Pons (tissue), 1 donor: ENCODE measurements around the gene COX4I1.
"Not testable (repeated sequence)": the region's sequence is repeated elsewhere in the genome, so short reads cannot be mapped to it uniquely, and the experiment has no call there.

Experiments used
- DNase-seq: peaks from one replicate; pipeline ENCODE4 v3.0.0-alpha.2; 2016; ENCODE audit warnings: low spot score

COX4I1 gene

DNA sequence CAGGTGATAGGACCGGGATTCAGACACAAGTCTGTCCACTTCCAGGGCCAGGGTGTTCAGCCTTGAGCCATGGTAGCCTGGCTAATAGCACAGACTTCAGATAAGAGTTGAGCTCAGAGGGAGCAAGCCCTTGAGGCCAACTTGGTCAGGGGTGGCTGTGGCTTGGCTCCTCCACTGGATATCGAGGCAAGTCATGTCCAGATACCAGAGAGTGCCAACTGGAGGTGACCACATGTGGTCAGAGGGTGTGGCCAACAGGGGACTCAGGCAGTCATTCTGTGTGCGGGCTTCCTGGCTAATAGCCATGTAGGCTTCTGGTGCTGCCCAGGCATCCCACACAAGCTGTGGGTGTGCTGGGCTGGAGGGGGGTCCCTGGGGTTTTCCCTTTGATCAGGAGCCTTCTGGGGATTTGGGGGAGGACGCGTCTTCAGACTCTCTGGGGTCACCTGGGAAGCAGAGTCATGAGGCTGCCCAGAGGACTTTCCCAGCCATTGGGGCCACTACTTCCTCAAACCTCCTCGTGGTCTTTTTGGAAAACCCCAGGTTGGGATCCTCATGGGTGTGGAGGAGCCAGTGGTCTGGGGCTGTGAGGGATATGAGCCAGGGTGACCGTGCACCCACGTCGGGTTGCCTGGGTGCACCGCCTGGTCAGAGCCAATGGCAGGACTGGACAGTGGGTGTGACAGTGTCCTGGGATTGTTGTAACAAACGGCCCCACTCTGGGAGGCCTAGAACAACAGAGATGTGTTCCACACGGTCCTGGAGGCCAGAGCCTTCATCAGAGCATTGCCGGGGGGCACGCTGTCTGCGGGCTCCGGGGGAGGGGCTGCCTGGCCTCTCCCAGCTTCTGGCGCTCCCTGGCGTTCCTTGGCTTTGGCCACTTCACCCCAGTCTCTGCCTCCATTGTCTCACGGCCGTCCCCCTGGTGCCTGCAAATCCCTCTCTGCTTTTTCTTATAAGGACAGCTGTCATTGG is 25.0 kb downstream of the COX4I1 start:
- no peak for DNase-seq

DNA sequence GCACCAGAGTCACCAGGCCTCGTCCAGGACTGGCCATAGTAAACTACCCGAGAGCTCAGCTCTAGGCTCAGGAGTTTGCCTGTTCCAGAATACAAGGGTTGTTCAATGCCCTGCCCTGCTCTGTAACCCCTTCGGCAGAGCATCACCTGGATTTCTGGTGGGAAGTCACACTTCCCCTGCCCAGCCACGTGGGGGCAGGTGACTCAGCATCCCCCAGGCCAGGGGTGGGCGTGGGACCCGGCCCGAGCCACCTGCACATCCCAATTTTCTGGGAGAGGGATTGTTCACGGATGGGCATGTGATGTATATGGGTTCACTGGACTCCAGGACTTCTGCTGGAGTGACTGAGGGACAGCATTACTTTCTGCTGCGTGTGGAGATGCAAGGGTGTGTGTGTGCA is 25.8 kb downstream of the COX4I1 start:
- DNase-seq: no peak

DNA sequence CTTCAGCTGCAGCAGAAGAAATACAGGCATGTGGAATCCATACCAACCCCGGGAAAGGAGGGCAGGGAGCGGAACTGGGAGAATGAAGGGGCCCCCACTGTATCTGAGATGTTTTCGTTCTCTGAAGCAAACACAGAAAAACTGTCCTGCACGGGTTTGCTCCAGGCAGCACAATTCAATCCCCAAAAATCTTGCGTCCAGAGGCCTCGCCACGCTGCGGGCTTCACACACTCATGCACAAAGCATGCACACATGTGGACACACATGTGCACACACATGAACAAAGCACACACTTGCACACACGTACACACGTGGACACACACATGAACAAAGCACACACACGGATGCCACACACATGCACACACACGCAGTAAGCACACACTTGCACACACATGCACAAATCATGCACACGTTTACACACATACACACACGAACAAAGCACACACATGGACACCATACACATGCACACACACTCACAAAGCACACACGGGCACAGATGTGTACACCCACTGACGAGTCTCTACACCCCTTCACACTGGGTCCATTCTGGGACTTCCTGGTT is 27.3 kb downstream of the COX4I1 start:
- no peak for DNase-seq

- no peak for DNase-seq
These were observed 28.7 kb downstream of the COX4I1 start for GRCh38 chr16:85828166-85828565.

DNA sequence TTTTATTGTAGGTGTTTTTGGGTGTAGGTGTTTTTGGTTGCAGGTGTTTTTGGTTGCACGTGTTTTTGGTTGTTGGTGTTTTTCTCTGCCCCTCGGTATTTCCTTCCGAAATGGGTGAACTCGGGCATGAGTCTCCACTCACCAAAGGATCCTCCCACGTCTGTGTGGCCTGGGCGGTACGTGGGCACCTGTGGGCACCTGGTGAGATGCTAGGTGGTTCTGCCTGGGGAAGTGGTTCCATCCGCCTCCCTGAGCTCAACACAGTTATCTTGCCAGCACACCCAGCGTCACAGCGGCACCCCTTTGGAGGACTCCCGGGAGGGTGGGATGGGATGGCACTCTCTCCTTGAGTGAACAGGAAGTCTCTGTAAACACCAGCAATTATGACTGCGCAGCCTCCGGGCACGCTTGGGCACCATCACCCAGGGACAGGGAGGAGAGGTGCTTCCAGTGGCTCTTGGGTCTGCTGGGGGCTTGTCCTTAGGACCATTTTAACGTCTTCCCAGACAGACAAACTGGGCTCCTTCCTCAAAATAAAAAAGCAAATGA is 29.8 kb downstream of the COX4I1 start:
- DNase-seq: no peak

DNA sequence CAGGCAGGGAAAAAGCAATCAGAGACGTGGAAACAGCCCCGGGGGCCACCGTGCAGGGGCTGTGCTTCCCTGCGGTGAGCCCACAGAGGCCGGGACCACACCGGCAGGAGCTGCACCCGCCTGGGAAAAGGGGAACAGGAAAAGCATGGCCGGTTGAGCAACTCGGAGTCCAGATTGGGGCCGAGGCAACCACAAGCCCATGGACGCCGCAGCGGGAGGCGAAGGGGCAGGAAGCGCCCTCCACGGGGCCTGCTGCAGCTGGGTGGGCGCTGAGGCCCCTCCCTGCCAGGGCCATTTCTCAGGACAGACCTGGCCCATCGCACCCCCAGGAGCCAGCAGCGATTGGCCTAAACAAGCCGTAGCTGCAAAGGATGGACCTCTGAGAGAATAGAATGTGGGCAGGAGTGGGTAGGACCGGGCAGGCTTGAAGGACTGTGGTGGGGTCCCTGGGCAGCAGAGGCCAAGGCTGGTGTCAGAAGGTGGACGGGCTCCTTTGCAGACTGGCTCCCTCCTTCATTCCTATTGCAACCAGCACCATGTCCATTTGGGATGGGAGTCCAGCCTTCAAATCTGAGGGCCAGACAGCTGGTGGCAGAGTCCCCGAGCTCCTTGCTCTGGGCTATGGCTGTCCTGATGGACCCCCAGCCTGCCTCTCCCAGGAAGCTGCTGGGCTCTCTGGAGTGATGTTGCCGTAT is 30.4 kb downstream of the COX4I1 start:
- DNase-seq: peak; percentile 65

- DNase-seq: no peak
These were observed 31.3 kb downstream of the COX4I1 start for GRCh38 chr16:85830821-85831220.

DNA sequence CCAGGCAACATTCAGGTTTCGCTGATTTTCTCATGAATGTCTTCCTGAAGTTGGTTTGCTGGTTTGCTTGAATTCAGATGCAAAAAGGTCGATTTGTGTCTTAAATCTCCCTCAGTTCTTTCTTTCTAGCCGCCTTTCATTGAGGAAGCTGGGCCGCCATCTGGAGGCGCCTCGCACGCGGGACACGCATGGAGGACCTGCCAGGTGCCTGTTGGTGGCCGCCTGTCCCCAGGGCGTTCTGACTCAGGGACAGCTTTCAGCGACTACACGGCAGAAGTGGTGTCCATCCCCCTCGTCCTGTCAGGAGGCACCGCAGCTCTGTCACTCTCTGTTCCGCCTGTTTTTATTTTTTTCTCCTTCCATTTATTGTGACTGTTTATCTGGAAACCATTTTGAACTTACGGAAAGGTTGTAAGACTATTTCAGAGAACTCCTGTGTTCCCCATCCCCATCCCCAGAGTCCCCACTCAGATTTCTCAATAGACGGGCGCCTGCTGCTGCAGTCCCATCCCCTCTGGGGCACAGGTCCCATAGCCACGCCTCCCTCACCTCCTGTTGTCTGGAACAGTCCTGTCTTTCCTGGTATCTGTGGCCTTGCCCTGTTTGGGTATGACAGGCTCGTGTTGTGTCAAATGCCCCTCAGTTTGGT is 33.2 kb downstream of the COX4I1 start:
- peak; percentile 14 for DNase-seq

GRCh38 chr16:85833219-85833920 is 33.9 kb downstream of the COX4I1 start:
- DNase-seq: peak; percentile 58

DNA sequence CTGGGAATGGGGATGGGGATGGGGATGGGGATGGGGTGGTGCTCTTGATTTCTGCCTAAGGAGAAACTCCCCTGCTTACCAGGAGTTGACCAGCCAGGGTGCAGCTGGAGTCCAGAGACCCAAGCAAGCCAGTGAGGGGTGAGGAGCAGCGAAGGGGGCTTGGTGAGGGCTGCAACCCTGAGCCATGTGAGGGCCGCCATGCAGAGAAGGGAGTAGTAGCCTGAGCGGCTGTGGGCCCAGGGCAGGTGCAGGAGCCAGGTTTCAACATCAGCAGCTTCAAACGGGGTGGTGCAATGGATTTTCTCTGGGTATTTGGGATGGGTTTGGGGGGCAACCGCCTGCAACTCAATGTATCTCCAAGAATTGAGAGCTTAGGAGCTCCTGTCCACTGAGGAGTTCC is 35.2 kb downstream of the COX4I1 start:
- no peak for DNase-seq

GRCh38 chr16:85835227-85835751 is 35.8 kb downstream of the COX4I1 start:
- no peak for DNase-seq

DNA sequence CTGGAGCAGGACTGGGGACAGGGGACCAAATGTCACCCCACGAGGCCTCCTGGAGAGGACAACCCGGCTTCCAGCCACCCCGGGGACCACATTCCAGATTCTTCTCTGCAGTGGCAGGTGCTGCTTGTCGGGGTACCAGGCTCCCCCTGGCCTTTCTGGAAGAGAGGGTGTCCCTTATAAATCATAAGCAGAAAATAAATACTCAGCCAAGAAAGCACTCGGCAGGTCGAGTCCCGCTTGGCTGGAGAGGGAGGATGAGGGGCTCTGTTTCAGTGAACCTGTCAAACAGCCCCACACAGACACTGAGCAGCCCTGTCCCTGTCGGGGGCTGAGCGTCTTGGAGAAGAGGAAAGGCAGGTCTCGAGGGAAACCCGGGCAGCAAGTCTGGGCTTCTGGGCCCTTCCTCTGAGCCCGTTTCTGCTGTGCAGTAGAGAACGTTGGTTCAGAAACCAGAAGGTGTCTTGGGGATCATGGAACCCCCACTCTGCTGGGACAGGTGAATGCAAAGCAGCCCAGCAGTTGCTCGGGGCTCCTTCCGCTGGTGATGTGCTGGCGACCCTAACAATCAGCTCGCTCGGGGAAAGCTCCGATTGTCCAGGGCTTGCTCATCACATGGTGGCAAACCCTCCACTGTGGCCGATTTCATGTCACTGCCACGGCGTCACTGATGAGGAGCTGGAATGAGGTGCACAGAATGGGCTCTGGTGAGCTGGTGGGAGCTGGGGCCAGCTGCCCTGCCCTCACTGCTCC is 36.6 kb downstream of the COX4I1 start:
- no peak for DNase-seq

DNA sequence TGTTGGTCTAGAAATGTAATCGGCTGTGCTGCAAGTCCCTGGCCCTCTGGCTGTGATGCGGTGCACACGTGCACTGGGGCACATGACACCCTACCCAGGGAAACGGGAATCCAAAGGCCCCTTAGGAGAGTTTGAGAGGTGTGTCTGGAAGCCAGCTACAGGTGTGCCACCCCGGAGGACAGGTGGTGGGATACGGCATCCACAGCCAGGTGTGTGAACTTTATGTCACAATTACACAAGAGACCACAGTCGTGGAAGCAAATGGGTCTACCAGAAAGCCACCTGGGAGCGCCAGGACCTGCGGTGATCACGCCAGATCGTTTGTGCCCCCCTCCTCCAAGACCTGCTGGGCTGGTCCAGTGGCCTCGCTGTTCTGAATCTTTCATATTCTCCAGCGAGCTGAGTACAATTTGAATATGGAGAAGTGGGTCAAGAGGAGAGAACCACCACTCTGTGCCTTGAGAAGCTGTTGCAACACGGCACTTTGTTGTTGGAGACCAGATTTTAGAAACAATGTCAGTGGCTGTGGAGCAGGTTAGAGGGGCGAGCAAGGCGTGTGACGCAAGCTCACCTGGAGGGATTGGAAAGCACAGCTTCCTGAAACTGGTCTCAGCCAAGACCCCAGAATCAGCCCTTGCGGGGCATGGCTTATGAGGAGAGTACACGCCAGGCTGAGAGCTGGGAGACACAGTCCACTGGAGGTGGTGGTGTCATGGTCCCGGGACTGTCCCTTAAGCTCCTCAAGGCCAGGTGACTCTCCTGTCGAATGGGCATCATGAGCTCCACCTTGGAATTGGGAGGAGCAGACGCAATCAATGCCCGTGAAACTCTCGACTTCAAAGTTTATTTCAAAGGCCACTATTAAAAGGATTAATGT is 37.4 kb downstream of the COX4I1 start:
- no peak for DNase-seq

DNA sequence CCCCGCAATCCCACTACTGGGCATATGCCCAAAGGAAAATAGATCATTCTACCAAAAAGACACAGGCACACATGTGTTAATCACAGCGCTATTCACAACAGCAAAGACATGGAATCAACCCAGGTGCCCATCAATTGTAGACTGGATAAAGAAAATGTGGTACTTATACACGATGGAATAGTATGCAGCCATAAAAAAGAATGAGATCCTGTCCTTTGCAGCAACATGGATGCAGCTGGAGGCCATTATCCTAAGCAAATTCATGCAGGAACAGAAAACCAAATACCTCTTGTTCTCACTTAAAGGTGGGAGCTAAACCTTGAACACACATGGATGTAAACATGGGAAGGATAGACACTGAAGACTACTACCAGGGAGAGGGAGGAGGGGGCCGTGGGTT is 38.2 kb downstream of the COX4I1 start:
- not testable (repeated sequence) for DNase-seq

DNA sequence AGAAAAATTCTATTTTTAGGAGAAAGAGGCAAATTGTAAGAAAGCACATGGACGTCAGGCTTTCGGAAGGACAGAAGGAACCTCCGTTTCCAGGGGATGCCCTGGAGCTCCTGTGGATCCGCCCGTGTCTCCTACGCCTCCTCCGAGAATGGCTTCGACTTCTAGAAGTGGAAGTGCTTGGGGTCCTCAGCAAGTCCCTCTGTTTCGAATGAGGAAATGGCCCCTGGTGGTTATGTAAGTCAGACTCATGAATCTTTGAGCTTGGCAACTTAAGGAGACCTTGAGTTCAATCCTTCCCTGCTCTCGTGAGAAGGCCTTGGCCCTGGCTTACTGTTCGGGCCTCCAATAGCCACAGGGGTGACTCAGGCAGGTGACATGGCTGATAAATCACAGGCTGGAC is 38.9 kb downstream of the COX4I1 start:
- peak; percentile 57 for DNase-seq

- no peak for DNase-seq
These were observed 39.5 kb downstream of the COX4I1 start for GRCh38 chr16:85838876-85839585.

- DNase-seq: no peak
These were observed 40.3 kb downstream of the COX4I1 start for GRCh38 chr16:85839681-85840240.

DNA sequence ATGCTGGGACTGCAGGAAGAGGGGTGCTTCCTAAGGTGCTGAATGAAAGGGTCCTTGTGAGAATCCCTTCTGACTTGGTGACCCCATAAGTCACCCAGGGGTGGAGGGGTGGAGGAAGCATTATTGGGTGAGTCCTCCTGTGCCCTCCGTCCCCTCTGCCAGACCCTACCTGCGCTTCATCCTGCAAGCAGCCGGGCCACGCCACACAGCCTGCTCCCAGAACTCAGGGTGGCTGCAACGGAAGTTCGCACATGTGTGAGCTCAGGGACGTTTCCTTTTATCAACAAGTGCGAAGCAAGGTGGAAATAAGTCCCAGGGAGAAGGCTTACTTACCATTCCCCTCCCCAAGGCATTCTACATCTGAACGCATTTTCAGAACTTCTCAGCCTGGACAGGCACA is 40.9 kb downstream of the COX4I1 start:
- DNase-seq: no peak
